DND-41 (cell line): ENCODE data around the gene FLNB.

ENCODE experiments used
- ATAC-seq: fragments of 200-7000 bp; cut with Tn5 transposase; 3 replicates; pipeline ENCODE4 v1.9.1; 2021; ENCODE audit warnings: low read depth; ENCODE audit not compliant: insufficient read depth
- DNase-seq: peaks from one replicate; pipeline ENCODE4 v3.0.0-alpha.2; 2020
- H2AFZ ChIP-seq: 2 replicates; pipeline ENCODE4 v1.6.0; 2012; ENCODE audit warnings: low read depth, low read length
- H3K27ac ChIP-seq: 2 replicates; pipeline ENCODE4 v1.5.1; 2012; ENCODE audit warnings: low read length, inconsistent platforms
- H3K27me3 ChIP-seq: fragments of 200-600 bp; sonication (generic); 2 replicates; pipeline ENCODE4 v1.6.0; 2012; ENCODE audit warnings: low read length, mild to moderate bottlenecking, inconsistent platforms; ENCODE audit not compliant: insufficient read depth, poor library complexity
- H3K36me3 ChIP-seq: 2 replicates; pipeline ENCODE4 v1.5.1; 2012; ENCODE audit warnings: low read length, inconsistent platforms; ENCODE audit not compliant: insufficient read depth
- H3K4me1 ChIP-seq: 2 replicates; pipeline ENCODE4 v1.5.1; 2012; ENCODE audit warnings: mild to moderate bottlenecking, low read length; ENCODE audit not compliant: insufficient read depth
- H3K4me2 ChIP-seq: 2 replicates; pipeline ENCODE4 v1.6.0; 2012; ENCODE audit warnings: mild to moderate bottlenecking, moderate library complexity, low read length, inconsistent platforms; ENCODE audit not compliant: insufficient read depth
- H3K4me3 ChIP-seq, 2 experiments: fragments of 200-600 bp in 1 of 2; shearing (Covaris generic) in 1 of 2; 2 replicates each; pipeline ENCODE4 v1.5.1; 2012 to 2016; ENCODE audit warnings: inconsistent platforms in 2 of 2, low read length in 2 of 2, mild to moderate bottlenecking in 2 of 2, low read depth in 1 of 2, moderate library complexity in 1 of 2
- H3K79me2 ChIP-seq: 2 replicates; pipeline ENCODE4 v1.6.0; 2012; ENCODE audit warnings: low read length, inconsistent platforms; ENCODE audit not compliant: insufficient read depth
- H3K9ac ChIP-seq: 2 replicates; pipeline ENCODE4 v1.6.0; 2012; ENCODE audit warnings: low read depth, mild to moderate bottlenecking, inconsistent platforms, low read length, moderate library complexity
- H3K9me3 ChIP-seq: 2 replicates; pipeline ENCODE4 v1.5.1; 2012; ENCODE audit warnings: low read length, moderate library complexity, mild to moderate bottlenecking, inconsistent platforms; ENCODE audit not compliant: insufficient read depth, severe bottlenecking
- H4K20me1 ChIP-seq: 2 replicates; pipeline ENCODE4 v1.6.0; 2012; ENCODE audit warnings: low read length; ENCODE audit not compliant: insufficient read depth
- CTCF ChIP-seq: IDR thresholded peaks from 2 replicates; pipeline ENCODE4 v1.5.1; 2012; ENCODE audit warnings: borderline replicate concordance, low read length, moderate library complexity, mild to moderate bottlenecking; ENCODE audit not compliant: poor library complexity, severe bottlenecking; ENCODE audit errors: extremely low read depth
- EZH2 ChIP-seq: IDR thresholded peaks from 3 replicates; pipeline ENCODE4 v1.6.1; 2012; ENCODE audit warnings: borderline replicate concordance, low read depth, mild to moderate bottlenecking, moderate library complexity, low read length, inconsistent platforms; ENCODE audit not compliant: severe bottlenecking

The FLNB gene

GRCh38 chr3:58044691-58045483 is 36.7 kb downstream of the FLNB start:
- H3K9ac ChIP-seq = no peak overlapping the region
- TF ChIP-seq EZH2 = no peak
- TF ChIP-seq CTCF = no peak
- H3K79me2 ChIP-seq = peaks cover 85% of the 10 kb centered on the region
- H2AFZ ChIP-seq = no peak overlapping the region
- DNase-seq (no peak), ATAC-seq (no peak)
- H3K36me3 ChIP-seq = no peaks in the 10 kb centered on the region; the same call in 1 of the 2 replicates
- no peak overlapping the region for H3K4me3 ChIP-seq
- peaks cover 52% of the 10 kb centered on the region for H3K4me1 ChIP-seq
- no peaks in the 10 kb centered on the region for H3K9me3 ChIP-seq
- no peaks in the 10 kb centered on the region for H3K27me3 ChIP-seq
- peak overlapping the region; percentile 53 for H3K27ac ChIP-seq
- H3K4me2 ChIP-seq = no peak overlapping the region
- no peaks in the 10 kb centered on the region; the same call in 1 of the 2 replicates for H4K20me1 ChIP-seq

GRCh38 chr3:58047826-58048225 is 39.6 kb downstream of the FLNB start:
- no peak for ATAC-seq
- H4K20me1 ChIP-seq = peaks cover 12% of the 10 kb centered on the region

GRCh38 chr3:58048301-58048700 is 40.1 kb downstream of the FLNB start:
- no peaks in the 10 kb centered on the region; the same call in 1 of the 2 replicates for H3K36me3 ChIP-seq
- H3K4me2 ChIP-seq = no peak overlapping the region
- ATAC-seq (no peak), DNase-seq (no peak)
- no peaks in the 10 kb centered on the region for H3K9me3 ChIP-seq
- peaks cover 12% of the 10 kb centered on the region for H4K20me1 ChIP-seq
- peaks cover 96% of the 10 kb centered on the region for H3K79me2 ChIP-seq
- H2AFZ ChIP-seq = no peak overlapping the region
- no peaks in the 10 kb centered on the region for H3K27me3 ChIP-seq
- H3K9ac ChIP-seq = no peak overlapping the region
- H3K27ac ChIP-seq = peak overlapping the region; percentile 33; the same call in 1 of the 2 replicates
- TF ChIP-seq CTCF = no peak
- no peak for TF ChIP-seq EZH2
- peaks cover 17% of the 10 kb centered on the region for H3K4me1 ChIP-seq
- no peak overlapping the region for H3K4me3 ChIP-seq

More at GRCh38 chr3:58047826-58048225, 39.6 kb downstream of the FLNB start:
- TF ChIP-seq CTCF (no peak), EZH2 (no peak)
- Histone ChIP-seq H3K4me3 (no peak overlapping the region), H3K4me2 (no peak overlapping the region), H3K9ac (no peak overlapping the region), H3K4me1 (peaks cover 22% of the 10 kb centered on the region), H3K36me3 (no peaks in the 10 kb centered on the region; the same call in 1 of the 2 replicates), H3K9me3 (no peaks in the 10 kb centered on the region), H3K27me3 (no peaks in the 10 kb centered on the region), H3K79me2 (peaks cover 97% of the 10 kb centered on the region), H2AFZ (no peak overlapping the region), H3K27ac (0 out of 2 replicates have a peak overlapping the region, but pooled peaks have one; percentile 33)
- DNase-seq = no peak
